Measurements from ENCODE around the gene SCMH1. TPM values are rescaled to one million over a fixed set of nuclear protein-coding genes. Genes with fewer than 3 reads are reported as not detected.

Gene SCMH1
- polyA plus RNA-seq, 1 of the 3 experiments (the other 2 are of a cell fraction), result 38.5 TPM

DNA sequence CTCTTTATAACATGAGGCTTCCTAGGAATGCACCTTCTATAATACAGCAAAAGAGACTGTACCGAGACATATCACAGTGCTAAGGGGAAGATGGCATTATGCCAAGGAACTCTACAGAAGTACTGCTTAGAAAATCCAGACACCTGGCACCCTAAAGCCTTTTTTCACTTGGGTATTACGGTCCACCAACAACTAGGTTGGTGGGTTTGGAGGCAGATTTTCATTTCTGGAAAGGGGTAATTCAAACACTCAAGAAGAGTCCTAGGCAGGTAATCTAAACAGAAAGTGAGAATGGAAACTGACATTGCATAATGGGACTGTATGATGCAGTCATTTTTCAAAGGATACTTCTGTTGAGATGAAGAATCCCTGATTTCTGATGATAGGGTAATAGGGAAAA lies 19.6 kb downstream of the SCMH1 start (continued):
- TF ChIP-seq, protein P1, sequence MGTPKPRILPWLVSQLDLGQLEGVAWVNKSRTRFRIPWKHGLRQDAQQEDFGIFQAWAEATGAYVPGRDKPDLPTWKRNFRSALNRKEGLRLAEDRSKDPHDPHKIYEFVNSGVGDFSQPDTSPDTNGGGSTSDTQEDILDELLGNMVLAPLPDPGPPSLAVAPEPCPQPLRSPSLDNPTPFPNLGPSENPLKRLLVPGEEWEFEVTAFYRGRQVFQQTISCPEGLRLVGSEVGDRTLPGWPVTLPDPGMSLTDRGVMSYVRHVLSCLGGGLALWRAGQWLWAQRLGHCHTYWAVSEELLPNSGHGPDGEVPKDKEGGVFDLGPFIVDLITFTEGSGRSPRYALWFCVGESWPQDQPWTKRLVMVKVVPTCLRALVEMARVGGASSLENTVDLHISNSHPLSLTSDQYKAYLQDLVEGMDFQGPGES (IDR thresholded peaks at IDR 0.05; ENCODE audit: low read depth, low read length), result no peak
- TF ChIP-seq SIN3A (IDR thresholded peaks at IDR 0.05; ENCODE audit: borderline replicate concordance, low read depth, low read length) (no peak), EP300 (IDR thresholded peaks at IDR 0.05; ENCODE audit: borderline replicate concordance in 1 of 2, low read depth in 1 of 2, low read length in 1 of 2) (no peak), YY1 (IDR thresholded peaks at IDR 0.05; ENCODE audit: low read depth) (no peak)

- Histone ChIP-seq H3K27me3 (ENCODE audit: insufficient read depth) (no peaks in the 10 kb centered on the region), H3K9me3 (no peaks in the 10 kb centered on the region), H3K79me2 (ENCODE audit: insufficient read depth) (peaks cover 34% of the 10 kb centered on the region), H3K4me1 (ENCODE audit: control insufficient read depth in 1 of 2, insufficient read depth in 2 of 2, low read depth in 1 of 2, low read length in 1 of 2) (no peaks in the 10 kb centered on the region; a peak in 2 of 4 replicates), H2AFZ (ENCODE audit: low read depth) (no peak overlapping the region), H3K9me2 (no peaks in the 10 kb centered on the region), H3K36me3 (replicated peaks in 1 of 2; ENCODE audit: control insufficient read depth in 1 of 2, insufficient read depth in 2 of 2, low read length in 1 of 2) (peaks cover 5 to 17% of the 10 kb centered on the region in 2 experiments), H4K20me1 (ENCODE audit: insufficient read depth) (peaks cover 5% of the 10 kb centered on the region), H3K4me2 (no peak overlapping the region), H3F3A (replicated peaks; ENCODE audit: insufficient read depth) (no peaks in the 10 kb centered on the region), H3K27ac (ENCODE audit: low read depth in 2 of 2, low read length in 1 of 2) (no peak overlapping the region), H3K4me3 (ENCODE audit: low read depth in 2 of 2, low read length in 1 of 2) (no peak overlapping the region), H3K9ac (no peak overlapping the region)
- DNase-seq, result no peak
- TF ChIP-seq NFIC (IDR thresholded peaks at IDR 0.05; ENCODE audit: borderline replicate concordance) (no peak), CTCF (IDR thresholded peaks at IDR 0.05) (no peak), RAD21 (IDR thresholded peaks at IDR 0.05; ENCODE audit: low read length) (no peak), TEAD4 (IDR thresholded peaks at IDR 0.05; ENCODE audit: borderline replicate concordance, insufficient read depth) (no peak), YY1 (IDR thresholded peaks at IDR 0.05; ENCODE audit: low read depth) (no peak), SMC3 (IDR thresholded peaks at IDR 0.05; ENCODE audit: low read depth, low read length) (no peak), PBX3 (IDR thresholded peaks at IDR 0.05) (no peak)
- TF ChIP-seq, protein P1 (IDR thresholded peaks at IDR 0.05; ENCODE audit: low read depth, low read length), result no peak
- CTCF ChIA-PET, result interaction anchor here (0.6 kb wide), 1 partner anchor 1049 kb away, joined by 3 read pairs; no protein-coding TSS in a partner anchor
- POLR2A ChIA-PET, result no interaction called here
These were observed 20.1 kb downstream of the SCMH1 start for GRCh38 chr1:41221995-41222394.

Measured in SK-N-SH (cell line).